Aorta (tissue), 5 donors: ENCODE data around the gene KMT2E. TPM values are rescaled to one million over a fixed set of nuclear protein-coding genes. Genes with fewer than 3 reads are reported as not detected.

Experiments used
- ATAC-seq: fragments of 200-7000 bp; cut with Tn5 transposase; one replicate; pipeline ENCODE4 v1.9.1; 2022; ENCODE audit warnings: moderate library complexity; ENCODE audit not compliant: low FRiP score
- DNase-seq, 2 donors: peaks; one replicate each; pipeline ENCODE4 v3.0.0-alpha.2; 2020
- H3K27ac ChIP-seq, 2 donors: one replicate each; pipeline ENCODE4 v1.5.1; 2013; ENCODE audit warnings: low read length in 2 of 2, mild to moderate bottlenecking in 2 of 2, moderate library complexity in 2 of 2, control low read depth in 1 of 2, inconsistent platforms in 1 of 2, low read depth in 1 of 2
- H3K27me3 ChIP-seq, 2 donors: one replicate each; pipeline ENCODE4 v1.6.1; 2013; ENCODE audit warnings: control low read depth in 1 of 2, low read length in 1 of 2, mild to moderate bottlenecking in 1 of 2, moderate library complexity in 1 of 2; ENCODE audit not compliant: insufficient read depth in 2 of 2, control insufficient read depth in 1 of 2
- H3K36me3 ChIP-seq, 2 donors: one replicate each; pipeline ENCODE4 v1.6.1; 2013; ENCODE audit warnings: control low read depth in 1 of 2, low read length in 1 of 2, mild to moderate bottlenecking in 1 of 2; ENCODE audit not compliant: insufficient read depth in 2 of 2, control insufficient read depth in 1 of 2
- H3K4me1 ChIP-seq, 2 donors: one replicate each; pipeline ENCODE4 v1.6.1; 2013; ENCODE audit warnings: low read length in 2 of 2, control low read depth in 1 of 2, mild to moderate bottlenecking in 1 of 2, moderate library complexity in 1 of 2; ENCODE audit not compliant: insufficient read depth in 2 of 2, control insufficient read depth in 1 of 2
- H3K4me3 ChIP-seq, 2 donors: one replicate each; pipeline ENCODE4 v1.5.1; 2013; ENCODE audit warnings: low read length in 2 of 2, control low read depth in 1 of 2, mild to moderate bottlenecking in 1 of 2
- H3K9me3 ChIP-seq: one replicate; pipeline ENCODE4 v1.6.1; 2013; ENCODE audit warnings: mild to moderate bottlenecking, low read length; ENCODE audit not compliant: control insufficient read depth
- WGBS, 2 donors: extraction: QIAGEN DNeasy Blood & Tissue Kit; methylation state at CpG; one replicate each; pipeline ENCODE4 v1.1.7; 2013; 5-methylcytosine and 5-hydroxymethylcytosine counted together
- intact Hi-C, 2 donors: fragments of 100-400 bp; cut with DNase I; formaldehyde crosslinking; loops; one replicate each; pipeline versions ENCODE4 v1.14.2 to v1.15.0; 2022
- polyA plus RNA-seq, 2 donors: library from polyadenylated mRNA; stranded (reverse); fragments of 200-250 nt; gene quantifications; one replicate each; pipeline ENCODE4 v1.2.3, GENCODE V29; 2013
- total RNA-seq, 2 donors: library from RNA; stranded (reverse); fragmentation: NEBNext Ultra II Directional; extraction: Animal tissue kit (Norgen Biotek cat#: 25700); gene quantifications; one replicate each; pipeline ENCODE4 v1.2.1, GENCODE V29; 2021
- donor health status: healthy with polysubstance abuse.
- donor health status: Bipolar disorder and iron deficiency.
- donor health status: DM: no; HTN: no; CAD: no.
- donor health status: DM: no; HTN: no; CAD: no.
- donor health status: DM: yes; HTN: yes; CAD: no.

The KMT2E gene
- total and polyA plus RNA-seq, 4 donors = 16.5 to 156 (median 84.0) TPM

DNA sequence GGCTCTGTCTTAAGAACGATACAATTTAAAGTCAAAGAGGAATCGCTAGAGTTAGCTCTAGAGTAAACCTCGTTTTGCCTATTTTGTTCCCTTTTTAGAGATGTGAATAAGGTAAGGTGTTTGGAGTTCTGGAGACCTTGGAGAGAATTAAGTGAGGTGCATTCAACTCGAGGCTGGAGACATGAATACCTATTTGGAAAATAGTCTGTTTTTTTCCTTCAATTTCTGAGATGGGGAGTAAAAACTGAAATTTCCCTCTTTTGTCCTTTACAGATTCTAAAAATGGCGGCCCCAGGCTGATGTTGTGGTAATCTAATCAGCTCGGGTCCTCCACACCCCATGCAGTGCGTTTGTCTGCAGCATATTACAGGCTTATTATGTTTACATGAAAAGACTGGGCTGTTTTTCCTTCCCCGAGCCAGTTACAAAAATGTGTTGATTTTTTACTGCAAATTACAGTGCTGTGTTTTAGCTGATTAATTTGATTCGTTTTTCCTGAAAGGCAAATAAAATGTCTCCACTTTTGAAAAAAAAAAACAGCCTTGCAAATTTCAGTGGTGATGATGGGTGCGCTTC is 1.5 kb downstream of the KMT2E start:
- H3K9me3 ChIP-seq = no peaks in the 10 kb centered on the region
- DNase-seq (no peak), ATAC-seq (no peak)
- intact Hi-C loops = loop anchor here in 1 of 2 donors (5.0 to 10.0 kb wide), 3 partner anchors 33 to 71 kb away; no protein-coding TSS in a partner anchor
- no peaks in the 10 kb centered on the region for H3K36me3 ChIP-seq
- H3K27ac ChIP-seq = peak overlapping the region; percentile 63 to 99
- no peaks in the 10 kb centered on the region for H3K27me3 ChIP-seq
- peak overlapping the region; percentile 86 to 91 for H3K4me3 ChIP-seq
- H3K4me1 ChIP-seq = no peaks in the 10 kb centered on the region
- 0 to 1% methylated on average over 10 of the region's 10 CpGs for WGBS, 2 donors

DNA sequence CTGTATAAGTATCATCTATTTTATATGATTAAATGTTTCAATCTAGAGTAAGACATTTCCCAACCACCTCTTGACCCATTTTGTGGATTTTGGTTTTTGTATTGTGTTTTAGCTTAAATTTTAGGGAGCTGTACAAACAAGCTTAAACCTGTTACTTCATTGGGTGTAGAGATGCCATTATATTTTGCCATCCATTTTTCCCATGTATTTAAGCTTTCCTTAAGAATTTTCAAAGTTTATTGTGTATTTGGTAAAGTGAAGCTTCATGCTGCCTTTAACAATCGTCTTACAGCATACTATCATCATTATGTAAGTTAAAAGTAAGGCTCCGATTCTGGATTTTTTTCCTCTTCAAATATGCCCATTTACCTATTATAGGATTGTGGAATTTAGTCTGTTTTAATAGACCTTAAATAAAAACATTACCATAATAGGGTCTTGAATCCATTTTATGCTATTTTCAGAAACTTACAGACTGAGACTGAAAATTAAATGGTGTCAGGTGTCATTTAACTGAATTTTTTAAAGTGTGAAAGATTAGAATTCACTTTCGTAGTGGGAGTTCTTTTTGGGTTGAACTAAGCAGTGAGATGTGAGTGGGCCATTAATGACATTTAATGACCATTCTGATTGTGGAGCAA is 2.2 kb downstream of the KMT2E start:
- DNase-seq = no peak
- intact Hi-C loops = loop anchor here in 1 of 2 donors (5.0 to 10.0 kb wide), 3 partner anchors 34 to 71 kb away; no protein-coding TSS in a partner anchor
- 1 to 2% methylated on average over 3 of the region's 3 CpGs for WGBS, 2 donors

DNA sequence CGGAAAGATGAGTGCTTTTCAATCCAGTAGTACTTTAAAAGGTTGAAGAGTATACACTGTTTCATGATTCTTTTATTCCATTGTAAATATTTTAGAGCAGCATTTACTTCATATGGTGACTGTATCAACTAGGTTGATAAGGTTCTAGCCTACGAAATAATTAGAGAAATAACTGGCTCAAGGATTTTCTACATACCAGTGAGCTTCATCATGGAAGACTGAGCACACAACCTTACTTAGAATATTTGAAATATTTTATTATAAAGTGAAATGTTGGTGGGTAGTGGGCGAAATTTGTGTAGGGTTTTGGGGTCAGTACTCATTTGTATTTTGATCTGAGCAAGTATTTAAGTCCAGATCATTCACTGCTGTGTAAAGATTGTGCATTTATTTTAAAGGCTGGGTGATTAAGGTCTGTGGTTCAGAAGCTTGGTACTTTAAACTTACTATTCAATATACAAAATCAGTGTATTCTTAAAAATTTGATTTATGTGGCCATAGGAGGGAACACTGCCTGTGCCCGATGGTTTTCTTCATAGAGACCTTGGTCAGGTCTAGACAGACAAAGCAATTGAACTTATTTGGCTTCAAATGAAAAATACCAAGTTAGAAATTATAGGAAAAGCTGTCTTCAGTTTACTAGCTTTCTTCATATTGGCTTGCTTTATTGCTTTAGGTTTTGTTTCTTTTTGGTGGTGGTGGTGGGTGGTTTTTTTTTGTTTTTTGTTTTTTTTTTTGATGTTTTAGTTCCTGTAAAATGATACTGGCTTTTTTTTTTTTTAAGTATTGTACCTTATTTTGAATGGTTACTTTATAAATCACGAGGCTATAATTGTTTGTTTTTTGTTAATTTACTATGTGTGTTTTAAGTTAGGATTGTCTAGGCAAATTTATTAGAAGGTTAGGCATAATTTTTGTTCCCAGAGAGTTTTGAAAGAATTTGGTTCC is 3.0 kb downstream of the KMT2E start:
- Histone ChIP-seq H3K4me3 (peak overlapping the region; percentile 86 to 91), H3K4me1 (no peaks in the 10 kb centered on the region), H3K27me3 (no peaks in the 10 kb centered on the region), H3K27ac (peak overlapping the region in 1 of 2 donors; percentile 46), H3K9me3 (no peaks in the 10 kb centered on the region), H3K36me3 (no peaks in the 10 kb centered on the region)
- 4 to 5% methylated on average over 5 of the region's 5 CpGs for WGBS, 2 donors
- intact Hi-C loops = loop anchor here in 1 of 2 donors (5.0 to 10.0 kb wide), 3 partner anchors 35 to 72 kb away; no protein-coding TSS in a partner anchor
- no peak for DNase-seq
- ATAC-seq = no peak

More for the DNA sequence above, 2.2 kb downstream of the KMT2E start:
- H3K4me3 ChIP-seq = peak overlapping the region; percentile 86 to 91
- H3K36me3 ChIP-seq = no peaks in the 10 kb centered on the region
- ATAC-seq = no peak
- H3K27me3 ChIP-seq = no peaks in the 10 kb centered on the region
- no peak overlapping the region for H3K27ac ChIP-seq
- no peaks in the 10 kb centered on the region for H3K4me1 ChIP-seq
- no peaks in the 10 kb centered on the region for H3K9me3 ChIP-seq

DNA sequence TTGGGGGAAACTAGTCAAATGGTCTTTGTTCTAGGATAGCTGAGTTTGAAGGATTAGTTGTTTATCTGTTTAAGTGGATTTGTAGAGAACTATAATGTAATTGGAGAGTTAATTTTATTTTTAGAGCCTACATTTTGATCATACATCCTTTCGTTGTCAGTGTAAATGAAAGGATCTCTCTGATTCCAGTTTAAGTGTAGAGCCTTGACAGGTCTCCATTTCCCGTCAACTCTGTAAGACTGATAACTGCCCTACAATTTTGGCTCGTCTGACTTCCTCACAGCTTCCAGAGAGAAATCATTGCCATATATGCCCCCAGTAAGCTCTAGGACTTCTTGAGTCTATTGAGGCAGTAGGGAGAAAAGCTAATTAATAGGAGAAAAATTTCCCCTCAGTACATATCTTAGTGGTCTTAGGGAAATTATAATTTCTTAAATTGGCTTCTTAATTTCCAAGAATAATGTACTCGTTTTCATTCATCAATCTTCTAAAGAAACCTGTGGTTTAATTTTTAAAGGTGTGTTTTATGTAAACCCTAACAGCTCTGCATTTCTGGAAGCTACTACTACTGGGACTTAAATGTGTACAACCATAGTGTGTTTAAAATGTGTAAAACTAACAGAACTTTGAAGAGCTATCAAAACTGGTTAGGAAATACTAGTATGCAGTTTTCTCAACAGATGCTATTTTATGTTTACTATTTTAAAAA is 3.8 kb downstream of the KMT2E start:
- Histone ChIP-seq H3K27me3 (no peaks in the 10 kb centered on the region), H3K4me1 (no peaks in the 10 kb centered on the region), H3K36me3 (no peaks in the 10 kb centered on the region), H3K9me3 (no peaks in the 10 kb centered on the region), H3K27ac (peak overlapping the region in 1 of 2 donors; percentile 48), H3K4me3 (peak overlapping the region; percentile 34 to 49)
- intact Hi-C loops = loop anchor here in 1 of 2 donors (5.0 to 10.0 kb wide), 3 partner anchors 36 to 73 kb away; no protein-coding TSS in a partner anchor
- ATAC-seq = no peak
- WGBS, 2 donors = 1% methylated on average over 4 of the region's 4 CpGs
- no peak for DNase-seq

DNA sequence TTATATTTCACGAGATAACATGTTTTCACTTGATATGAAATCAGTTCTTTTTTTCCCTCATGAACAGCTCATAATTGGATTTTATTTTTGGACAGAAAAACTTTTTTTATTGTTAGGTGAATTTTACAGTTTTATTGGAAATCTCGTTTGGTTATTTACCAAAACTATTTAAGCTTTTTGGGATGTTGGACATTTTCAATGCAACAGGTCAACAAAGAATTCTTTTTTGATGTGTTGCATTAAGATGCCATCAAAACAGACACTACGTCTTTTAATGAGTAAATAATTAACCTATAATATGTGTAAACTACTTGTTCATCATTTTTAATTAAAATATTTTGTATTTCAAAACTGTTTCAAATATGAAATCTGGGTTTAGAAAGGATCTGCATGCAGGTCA is 5.3 kb downstream of the KMT2E start:
- DNase-seq (no peak), ATAC-seq (no peak)
- intact Hi-C loops = loop anchor here in 1 of 2 donors (5.0 to 10.0 kb wide), 3 partner anchors 37 to 74 kb away; no protein-coding TSS in a partner anchor
- H3K27ac ChIP-seq = no peak overlapping the region
- no peaks in the 10 kb centered on the region for H3K36me3 ChIP-seq
- no peaks in the 10 kb centered on the region for H3K4me1 ChIP-seq
- no peak overlapping the region for H3K4me3 ChIP-seq
- H3K9me3 ChIP-seq = no peaks in the 10 kb centered on the region
- 10 to 13% methylated on average over 3 of the region's 3 CpGs for WGBS, 2 donors
- no peaks in the 10 kb centered on the region for H3K27me3 ChIP-seq

DNA sequence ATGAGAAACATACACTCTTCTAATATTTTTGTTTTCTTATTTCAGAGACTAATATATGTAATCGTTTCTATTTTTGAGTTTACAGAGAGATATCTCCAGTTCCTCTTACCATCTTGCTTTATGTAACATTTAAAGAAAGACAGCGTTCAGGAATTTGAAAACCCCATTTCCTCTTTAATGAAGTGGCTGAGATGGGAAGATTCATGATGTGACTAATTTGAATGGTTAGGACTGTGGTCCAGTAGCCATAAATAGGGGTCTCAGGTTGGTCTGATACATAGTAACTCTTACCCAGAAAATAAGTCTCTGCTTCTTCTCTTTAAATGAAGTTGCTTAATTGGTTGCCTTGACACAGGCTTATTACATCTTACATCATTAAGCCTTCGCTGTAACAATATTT is 6.9 kb downstream of the KMT2E start:
- intact Hi-C loops = no loop called here
- no peak overlapping the region for H3K27ac ChIP-seq
- peak overlapping the region in 1 of 2 donors; percentile 20 for H3K4me3 ChIP-seq
- no peaks in the 10 kb centered on the region for H3K36me3 ChIP-seq
- ATAC-seq (no peak), DNase-seq (no peak)
- H3K4me1 ChIP-seq = no peaks in the 10 kb centered on the region
- WGBS, 2 donors = 41 to 43% methylated on average over 3 of the region's 3 CpGs
- no peaks in the 10 kb centered on the region for H3K9me3 ChIP-seq
- H3K27me3 ChIP-seq = no peaks in the 10 kb centered on the region

DNA sequence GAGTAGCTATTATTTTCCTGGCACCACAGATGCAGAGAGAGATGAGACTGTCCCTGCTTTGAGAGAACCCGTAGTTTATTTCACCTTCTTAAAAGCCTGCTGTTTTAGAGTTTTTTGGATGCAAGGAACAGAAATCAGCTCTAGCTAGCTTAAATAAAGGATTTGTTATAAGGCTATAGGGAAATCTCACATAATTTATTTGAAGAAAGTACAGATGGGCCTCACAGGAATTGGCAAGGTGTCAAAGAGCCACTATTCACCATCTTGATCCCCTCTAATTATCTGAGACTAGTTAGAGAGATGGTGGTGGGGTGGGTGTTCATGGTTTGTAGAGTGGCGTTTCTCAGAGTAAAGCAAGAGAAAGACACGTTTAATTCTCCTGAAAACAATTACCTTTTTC is 7.3 kb downstream of the KMT2E start:
- DNase-seq = no peak
- Histone ChIP-seq H3K36me3 (no peaks in the 10 kb centered on the region), H3K9me3 (no peaks in the 10 kb centered on the region), H3K27me3 (no peaks in the 10 kb centered on the region), H3K4me3 (no peak overlapping the region), H3K4me1 (no peaks in the 10 kb centered on the region), H3K27ac (no peak overlapping the region)
- WGBS, 2 donors = 48 to 56% methylated on average over 3 of the region's 3 CpGs
- no peak for ATAC-seq
- intact Hi-C loops = no loop called here

DNA sequence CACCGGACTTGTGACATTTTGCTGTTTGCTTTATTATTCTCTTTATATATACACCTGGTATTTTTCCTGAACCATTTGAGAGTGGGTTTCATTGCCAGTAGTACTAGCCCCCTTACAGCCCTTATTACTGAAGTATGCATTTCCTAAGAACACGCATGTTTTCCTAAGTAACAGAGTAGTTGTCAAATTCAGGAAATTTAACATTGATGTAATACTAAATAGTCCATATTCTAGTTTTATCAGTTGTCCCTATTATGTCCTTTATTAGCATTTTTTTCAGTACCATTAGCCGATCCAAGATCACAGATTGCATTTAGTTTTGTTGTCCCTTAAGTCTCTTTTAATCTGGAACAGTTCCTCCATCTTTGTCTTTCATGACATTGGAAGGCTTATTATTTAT is 8.0 kb downstream of the KMT2E start:
- Histone ChIP-seq H3K9me3 (no peaks in the 10 kb centered on the region), H3K27ac (no peak overlapping the region), H3K36me3 (no peaks in the 10 kb centered on the region), H3K4me1 (peaks cover 0 to under 1% of the 10 kb centered on the region in 2 donors), H3K4me3 (no peak overlapping the region), H3K27me3 (no peaks in the 10 kb centered on the region)
- DNase-seq (no peak), ATAC-seq (no peak)
- intact Hi-C loops = no loop called here
- 55 to 57% methylated on average over 3 of the region's 3 CpGs for WGBS, 2 donors
